Stimulated activated CD4-positive, alpha-beta T cell treated with anti-CD3 and anti-CD28 coated beads, Interleukin-15, amount 100 ng/mL, for 48 hours (primary cell): Measurements from ENCODE around the gene GADD45B.
"Not testable (repeated sequence)": the region's sequence is repeated elsewhere in the genome, so short reads cannot be mapped to it uniquely, and the experiment has no call there.

Experiments used
- DNase-seq, 2 donors: peaks; one replicate each; pipeline ENCODE4 v3.0.0-alpha.2; 2020; ENCODE audit warnings: low read depth in 2 of 2

GADD45B gene

GRCh38 chr19:2443785-2444182 is 32.1 kb upstream of the GADD45B start:
- no peak for DNase-seq

GRCh38 chr19:2444251-2445002 is 31.5 kb upstream of the GADD45B start:
- DNase-seq, result no peak

DNA sequence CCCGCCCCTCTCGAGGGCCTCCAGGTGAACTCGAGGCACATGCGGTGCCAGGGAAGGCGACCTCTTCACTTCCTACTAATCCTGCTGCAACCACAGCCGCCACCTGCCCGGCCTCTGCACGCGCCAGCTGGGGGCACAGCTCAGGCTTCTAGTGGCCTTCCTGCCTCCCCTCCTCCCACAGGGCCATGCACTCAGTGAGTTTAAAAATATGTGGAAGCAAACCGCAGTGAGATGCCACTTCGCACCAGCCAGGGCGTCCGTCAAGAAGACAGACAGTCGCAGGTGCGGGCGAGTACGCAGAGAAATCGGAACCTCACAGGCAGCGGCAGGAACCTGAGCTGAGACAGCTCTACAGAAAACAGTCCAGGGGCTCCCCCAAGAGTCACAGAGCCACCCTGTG is 29.5 kb upstream of the GADD45B start:
- no peak for DNase-seq

- DNase-seq, result no peak
Observed at GRCh38 chr19:2449019-2449418, 26.9 kb upstream of the GADD45B start.

- DNase-seq, result no peak
Observed at GRCh38 chr19:2451138-2451537, 24.8 kb upstream of the GADD45B start.

DNA sequence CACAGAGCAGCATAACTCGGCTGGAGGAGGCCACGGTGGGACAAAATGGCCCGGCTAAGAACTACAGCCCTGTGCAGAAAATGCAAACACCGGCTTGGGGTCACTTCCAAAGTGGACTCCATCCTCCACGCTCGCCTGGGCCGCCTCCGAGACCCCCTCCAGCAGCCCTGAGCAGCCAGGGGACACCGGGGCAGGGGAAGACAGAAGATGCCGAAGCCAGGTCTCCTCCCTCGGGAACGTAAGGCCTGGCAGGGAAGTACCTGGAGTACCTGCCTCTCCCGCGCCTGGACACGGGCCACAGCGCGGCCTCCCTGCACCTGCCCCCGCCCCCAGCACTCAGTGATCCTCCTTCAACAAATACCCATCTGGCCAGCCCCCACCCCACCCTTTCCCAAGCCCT is 24.2 kb upstream of the GADD45B start:
- no peak for DNase-seq

GRCh38 chr19:2453431-2454025 is 22.4 kb upstream of the GADD45B start:
- DNase-seq, result no peak

DNA sequence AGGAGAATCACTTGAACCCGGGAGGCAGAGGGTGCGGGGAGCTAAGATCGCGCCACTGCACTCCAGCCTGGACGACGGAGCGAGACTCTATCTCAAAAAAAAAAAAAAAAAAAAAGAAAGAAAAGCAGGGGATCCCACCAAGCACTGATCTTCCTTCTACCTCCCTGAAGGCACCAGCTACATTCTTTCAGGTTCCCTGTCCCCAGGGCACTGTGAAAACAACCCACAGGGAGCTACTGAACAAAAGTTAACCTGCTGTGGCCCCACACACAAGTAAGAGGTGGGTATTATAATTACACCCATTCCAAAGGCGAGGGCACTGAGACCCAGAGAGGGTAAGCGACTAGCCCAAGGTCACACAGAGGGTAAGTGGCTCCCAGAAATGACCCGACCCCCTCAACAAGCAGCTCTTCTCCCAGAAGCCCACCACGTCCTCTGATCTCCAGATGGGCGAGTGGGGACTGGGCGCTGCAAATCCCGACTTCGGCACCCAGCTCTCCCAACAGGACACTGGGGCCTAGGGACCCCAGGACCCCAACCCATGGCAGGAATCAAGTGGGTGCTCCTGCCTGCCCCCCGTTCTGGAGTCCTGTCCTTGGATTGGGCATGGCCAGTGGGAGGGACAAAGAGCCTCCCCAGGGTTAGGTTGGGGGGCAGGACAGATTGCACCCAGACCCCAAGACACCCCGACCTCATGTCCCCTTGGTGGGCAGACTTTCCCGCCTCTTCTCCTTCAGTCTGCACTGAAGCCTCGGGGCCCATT is 21.5 kb upstream of the GADD45B start:
- no peak for DNase-seq

- no peak for DNase-seq
Observed at GRCh38 chr19:2454962-2455850, 20.7 kb upstream of the GADD45B start.

DNA sequence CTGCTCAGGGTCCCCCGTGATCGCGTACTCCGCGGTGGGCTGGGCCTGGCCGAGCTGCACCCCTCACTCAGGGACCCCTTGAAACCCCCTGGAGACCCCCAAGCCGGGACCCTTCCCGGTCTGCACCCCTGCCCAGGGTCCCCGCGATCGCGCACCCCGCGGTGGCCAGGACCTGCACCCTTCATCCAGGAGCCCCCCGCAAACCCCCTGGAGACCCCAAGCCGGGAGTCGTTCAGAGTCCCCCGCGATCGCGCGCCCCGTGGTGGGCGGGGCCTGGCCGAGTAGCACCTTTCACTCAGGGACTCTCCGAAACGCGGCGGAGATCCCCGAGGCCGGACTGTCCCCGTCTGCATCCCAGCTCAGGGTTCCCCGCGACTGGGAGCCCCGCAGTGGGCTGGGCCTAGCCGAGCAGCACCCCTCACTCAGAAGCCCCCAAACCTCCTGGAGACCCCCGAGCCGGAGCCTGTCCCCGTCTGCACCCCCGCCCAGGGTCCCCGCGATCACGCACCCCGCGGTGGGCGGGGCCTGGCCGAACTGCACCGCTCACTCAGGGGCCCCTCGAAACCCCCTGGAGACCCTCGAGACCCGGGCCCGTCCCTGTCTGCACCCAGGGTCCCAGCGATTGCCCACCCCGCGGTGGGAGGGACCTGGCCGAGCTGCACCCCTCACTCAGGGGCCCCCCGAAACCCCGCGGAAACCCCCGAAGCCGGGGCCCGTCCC is 19.9 kb upstream of the GADD45B start:
- peak in 1 of 2 donors; percentile 33 for DNase-seq

- DNase-seq, result no peak
Observed at GRCh38 chr19:2457394-2458037, 18.4 kb upstream of the GADD45B start.

DNA sequence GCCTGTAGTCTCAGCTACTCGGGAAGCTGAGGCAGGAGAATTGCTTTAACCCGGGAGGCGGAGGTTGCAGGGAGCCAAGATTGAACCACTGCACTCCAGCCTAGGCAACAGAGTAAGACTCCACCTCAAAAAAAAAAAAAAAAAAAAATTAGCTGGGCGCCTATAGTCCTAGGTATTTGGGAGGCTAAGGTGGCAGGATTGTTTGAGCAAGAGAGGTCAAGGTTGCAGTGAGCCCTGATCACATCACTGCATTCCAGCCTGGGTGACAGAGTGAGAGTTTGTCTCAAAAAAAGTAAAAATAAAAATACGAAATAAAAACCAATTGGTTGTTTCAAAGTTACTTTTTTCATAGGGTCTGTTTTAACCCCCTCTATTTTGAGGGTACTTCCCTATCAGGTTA is 17.9 kb upstream of the GADD45B start:
- no peak for DNase-seq

GRCh38 chr19:2458776-2459175 is 17.2 kb upstream of the GADD45B start:
- not testable (repeated sequence) for DNase-seq

DNA sequence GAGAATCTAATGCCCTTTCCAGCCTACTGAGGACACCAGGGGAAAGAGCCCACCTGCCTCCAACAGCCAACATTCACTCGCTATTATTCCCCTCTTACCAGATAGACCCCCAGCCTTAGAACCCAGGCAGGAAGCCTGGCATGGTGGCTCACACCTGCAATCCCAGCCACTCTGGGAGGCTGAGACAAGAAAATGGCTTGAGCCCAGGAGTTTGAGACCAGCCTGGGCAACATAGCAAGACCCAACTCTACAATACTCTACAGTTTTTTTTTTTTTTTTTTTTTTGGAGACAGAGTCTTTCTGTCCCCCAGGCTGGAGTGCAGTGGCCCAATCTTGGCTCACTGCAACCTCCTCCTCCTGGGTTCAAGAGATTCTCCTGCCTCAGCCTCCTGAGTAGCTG is 15.7 kb upstream of the GADD45B start:
- no peak for DNase-seq

DNA sequence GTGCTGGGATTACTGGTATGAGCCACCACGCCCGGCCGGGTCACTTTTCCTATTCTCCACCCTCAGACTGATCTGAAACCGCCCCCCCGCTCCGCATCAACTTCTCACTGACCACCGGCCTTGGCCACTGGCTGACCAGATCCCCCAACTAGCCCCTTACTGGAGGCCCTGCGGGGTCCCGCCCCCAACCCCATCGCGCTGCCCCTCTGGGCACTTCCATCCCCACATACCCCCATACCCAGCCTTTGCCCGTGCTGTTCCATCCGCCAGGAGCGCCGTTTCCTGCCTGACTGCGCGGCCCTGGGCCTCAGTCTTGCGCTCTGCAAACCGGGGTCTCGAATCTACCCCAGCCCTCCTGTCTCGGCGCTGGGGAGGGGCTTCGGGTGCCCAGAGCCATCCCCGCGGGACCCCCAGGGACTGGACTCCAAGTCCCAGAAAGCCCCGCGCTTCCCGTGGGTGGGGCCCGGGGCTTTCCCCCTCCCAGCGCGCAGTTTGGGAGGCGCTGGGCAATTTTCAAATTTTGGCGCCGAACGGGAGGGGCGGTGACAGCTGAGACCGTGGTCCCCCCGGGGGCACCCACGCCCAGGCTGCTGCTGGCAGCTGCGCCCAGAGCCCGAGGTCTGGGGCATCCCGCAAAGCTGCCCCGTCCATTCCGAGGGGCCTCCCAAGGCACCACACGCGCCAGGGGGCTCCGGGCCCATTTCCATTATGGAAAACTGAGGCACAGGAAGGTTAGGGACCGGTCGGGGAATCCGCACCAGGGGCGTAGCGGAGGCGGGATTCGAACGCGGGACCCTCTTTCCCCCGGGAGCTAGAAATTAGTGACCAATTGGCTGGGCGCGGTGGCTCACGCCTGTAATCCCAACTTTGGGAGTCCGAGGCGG is 13.9 kb upstream of the GADD45B start:
- peak in 1 of 2 donors; percentile 73 for DNase-seq

GRCh38 chr19:2462635-2463421 is 13.1 kb upstream of the GADD45B start:
- DNase-seq, result no peak

GRCh38 chr19:2463694-2464093 is 12.2 kb upstream of the GADD45B start:
- DNase-seq, result not testable (repeated sequence)

GRCh38 chr19:2464389-2464788 is 11.5 kb upstream of the GADD45B start:
- no peak for DNase-seq

GRCh38 chr19:2468596-2468995 is 7.3 kb upstream of the GADD45B start:
- no peak for DNase-seq
